ENCODE measurements around the gene ADAM12. TPM values are rescaled to one million over a fixed set of nuclear protein-coding genes. Genes with fewer than 3 reads are reported as not detected.

Gene ADAM12
- total RNA-seq, 1 experiment from 2014 or later: not detected

GRCh38 chr10:126124046-126124445 is 264.2 kb downstream of the ADAM12 start:
- H3K27me3 Mint-ChIP-seq (ENCODE audit: unreplicated experiment): no peaks in the 10 kb centered on the region
- CTCF ChIA-PET: no interaction called here
- TF ChIP-seq, protein P1, sequence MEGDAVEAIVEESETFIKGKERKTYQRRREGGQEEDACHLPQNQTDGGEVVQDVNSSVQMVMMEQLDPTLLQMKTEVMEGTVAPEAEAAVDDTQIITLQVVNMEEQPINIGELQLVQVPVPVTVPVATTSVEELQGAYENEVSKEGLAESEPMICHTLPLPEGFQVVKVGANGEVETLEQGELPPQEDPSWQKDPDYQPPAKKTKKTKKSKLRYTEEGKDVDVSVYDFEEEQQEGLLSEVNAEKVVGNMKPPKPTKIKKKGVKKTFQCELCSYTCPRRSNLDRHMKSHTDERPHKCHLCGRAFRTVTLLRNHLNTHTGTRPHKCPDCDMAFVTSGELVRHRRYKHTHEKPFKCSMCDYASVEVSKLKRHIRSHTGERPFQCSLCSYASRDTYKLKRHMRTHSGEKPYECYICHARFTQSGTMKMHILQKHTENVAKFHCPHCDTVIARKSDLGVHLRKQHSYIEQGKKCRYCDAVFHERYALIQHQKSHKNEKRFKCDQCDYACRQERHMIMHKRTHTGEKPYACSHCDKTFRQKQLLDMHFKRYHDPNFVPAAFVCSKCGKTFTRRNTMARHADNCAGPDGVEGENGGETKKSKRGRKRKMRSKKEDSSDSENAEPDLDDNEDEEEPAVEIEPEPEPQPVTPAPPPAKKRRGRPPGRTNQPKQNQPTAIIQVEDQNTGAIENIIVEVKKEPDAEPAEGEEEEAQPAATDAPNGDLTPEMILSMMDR (IDR thresholded peaks at IDR 0.05; ENCODE audit: unreplicated experiment): no peak
- no peaks in the 10 kb centered on the region for H3K36me3 Mint-ChIP-seq (ENCODE audit: insufficient read depth, unreplicated experiment)
- H3K27ac Mint-ChIP-seq (ENCODE audit: unreplicated experiment): no peak overlapping the region
- H3K4me1 Mint-ChIP-seq (ENCODE audit: low read depth, unreplicated experiment): no peaks in the 10 kb centered on the region
- no peak for DNase-seq
- no TSS peak for BruUV-seq (replicated peaks)
- intact Hi-C loops (cut with micrococcal nuclease; ENCODE audit: unreplicated experiment): no loop called here
- peaks cover 2% of the 10 kb centered on the region for H3K9me3 Mint-ChIP-seq (ENCODE audit: low read depth, unreplicated experiment)
- H3K4me3 Mint-ChIP-seq (ENCODE audit: low read depth, unreplicated experiment): no peak overlapping the region

DNA sequence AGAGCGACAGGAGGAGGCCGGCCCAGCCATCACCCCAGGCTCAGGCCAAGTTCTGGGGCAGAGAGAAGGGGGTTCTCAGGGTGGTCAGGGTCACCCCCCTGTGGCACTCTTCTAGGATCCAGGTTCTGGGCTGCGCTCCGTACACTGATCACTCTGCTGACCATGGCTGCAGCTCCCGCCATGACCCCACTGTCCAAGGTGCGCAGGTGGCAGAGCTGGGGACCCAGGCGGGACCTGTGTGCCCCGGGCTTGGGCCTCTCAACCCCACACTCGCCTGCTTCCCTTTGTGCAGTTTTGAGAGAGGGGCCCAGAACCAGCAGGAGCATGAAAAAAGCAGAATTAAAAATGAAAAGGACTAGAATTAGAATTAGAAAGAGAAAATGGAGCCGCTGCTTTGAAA is 264.8 kb downstream of the ADAM12 start:
- CTCF ChIA-PET: no interaction called here
- intact Hi-C loops (cut with micrococcal nuclease; ENCODE audit: unreplicated experiment): no loop called here
- BruUV-seq (replicated peaks): no TSS peak
- Mint-ChIP-seq H3K27me3 (ENCODE audit: unreplicated experiment) (no peaks in the 10 kb centered on the region), H3K4me1 (ENCODE audit: low read depth, unreplicated experiment) (no peaks in the 10 kb centered on the region), H3K36me3 (ENCODE audit: insufficient read depth, unreplicated experiment) (no peaks in the 10 kb centered on the region), H3K4me3 (ENCODE audit: low read depth, unreplicated experiment) (no peak overlapping the region), H3K27ac (ENCODE audit: unreplicated experiment) (no peak overlapping the region), H3K9me3 (ENCODE audit: low read depth, unreplicated experiment) (peaks cover 2% of the 10 kb centered on the region)
- no peak for DNase-seq
- TF ChIP-seq, protein P1 (IDR thresholded peaks at IDR 0.05; ENCODE audit: unreplicated experiment): no peak

GRCh38 chr10:126122881-126123280 is 265.4 kb downstream of the ADAM12 start:
- TF ChIP-seq, protein P1 (IDR thresholded peaks at IDR 0.05; ENCODE audit: unreplicated experiment): no peak
- no peak overlapping the region for H3K27ac Mint-ChIP-seq (ENCODE audit: unreplicated experiment)

DNA sequence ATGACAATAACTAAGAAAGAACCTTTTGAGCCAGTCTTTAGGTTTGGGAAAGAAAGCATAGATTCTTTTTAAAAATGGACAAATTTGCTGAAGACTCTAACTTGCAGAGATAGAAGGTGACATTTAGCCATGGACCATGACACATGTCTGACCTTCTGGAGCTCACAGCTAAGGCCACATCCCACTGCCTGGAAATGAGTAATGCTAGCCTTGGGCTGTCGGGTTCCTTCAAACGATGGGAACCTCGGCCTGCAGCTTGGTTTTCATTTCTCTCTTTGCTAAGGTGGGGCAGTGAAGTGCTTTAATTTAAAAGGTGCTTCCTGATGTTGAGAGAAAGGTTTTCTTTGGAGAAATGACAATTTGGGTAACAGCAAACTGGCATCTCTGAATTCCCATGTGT is 268.7 kb downstream of the ADAM12 start:
- H3K4me1 Mint-ChIP-seq (ENCODE audit: low read depth, unreplicated experiment): no peaks in the 10 kb centered on the region
- no TSS peak for BruUV-seq (replicated peaks)
- no peak for DNase-seq
- intact Hi-C loops (cut with micrococcal nuclease; ENCODE audit: unreplicated experiment): no loop called here
- H3K9me3 Mint-ChIP-seq (ENCODE audit: low read depth, unreplicated experiment): peaks cover 2% of the 10 kb centered on the region
- no peak overlapping the region for H3K27ac Mint-ChIP-seq (ENCODE audit: unreplicated experiment)
- H3K36me3 Mint-ChIP-seq (ENCODE audit: insufficient read depth, unreplicated experiment): no peaks in the 10 kb centered on the region
- no peak overlapping the region for H3K4me3 Mint-ChIP-seq (ENCODE audit: low read depth, unreplicated experiment)
- CTCF ChIA-PET: no interaction called here
- H3K27me3 Mint-ChIP-seq (ENCODE audit: unreplicated experiment): no peaks in the 10 kb centered on the region
- TF ChIP-seq, protein P1 (IDR thresholded peaks at IDR 0.05; ENCODE audit: unreplicated experiment): no peak

More at GRCh38 chr10:126122881-126123280, 265.4 kb downstream of the ADAM12 start:
- Mint-ChIP-seq H3K4me1 (ENCODE audit: low read depth, unreplicated experiment) (no peaks in the 10 kb centered on the region), H3K4me3 (ENCODE audit: low read depth, unreplicated experiment) (no peak overlapping the region), H3K36me3 (ENCODE audit: insufficient read depth, unreplicated experiment) (no peaks in the 10 kb centered on the region), H3K27me3 (ENCODE audit: unreplicated experiment) (no peaks in the 10 kb centered on the region), H3K9me3 (ENCODE audit: low read depth, unreplicated experiment) (peaks cover 2% of the 10 kb centered on the region)
- DNase-seq: no peak
- CTCF ChIA-PET: no interaction called here
- BruUV-seq (replicated peaks): no TSS peak
- intact Hi-C loops (cut with micrococcal nuclease; ENCODE audit: unreplicated experiment): no loop called here

Data from Calu3 (cell line).